A549 (cell line): Measurements from ENCODE around the gene GATA2. TPM values are rescaled to one million over a fixed set of nuclear protein-coding genes. Genes with fewer than 3 reads are reported as not detected.

ENCODE experiments used
- ATAC-seq, 2 experiments: fragments of 200-7000 bp in 1 of 2; fragments of >200 bp in 1 of 2; cut with Nextera tagmentation in 1 of 2; cut with Tn5 transposase in 1 of 2; 3 replicates each; pipeline versions ENCODE4 v1.8.0 to v1.9.1; 2018 to 2020; ENCODE audit warnings: mild to moderate bottlenecking in 1 of 2, moderate library complexity in 1 of 2
- CTCF ChIA-PET: fragments of 300-600 bp; sonication (Branson Sonifier 250); formaldehyde crosslinking; extraction: SDS; loops from one replicate; lab custom pipeline; 2021; ENCODE audit warnings: antibody characterized with exemption, inconsistent platforms; lab: Yijun Ruan, JAX
- POLR2A ChIA-PET: fragments of 350-600 bp; formaldehyde crosslinking; extraction: SDS; loops from one replicate; lab custom pipeline; 2021; ENCODE audit warnings: antibody characterized with exemption, inconsistent platforms; lab: Yijun Ruan, JAX
- DNase-seq, 2 experiments: peaks; one replicate each; pipeline versions ENCODE4 v3.0.0 to v3.0.0-alpha.2; 2011 to 2016; ENCODE audit warnings: low read depth in 1 of 2, low spot score in 1 of 2
- FAIRE-seq: peaks from 2 replicates; lab custom pipeline; 2011; peaks lifted over from hg19 to GRCh38; lab: Jason Lieb, UNC
- H3K27ac ChIP-seq, 2 experiments: fragments of >200 bp; sonication (Bioruptor Twin); formaldehyde crosslinking; 3 replicates each; pipeline ENCODE4 v1.5.1; 2016 to 2017
- H3K4me1 ChIP-seq: fragments of >200 bp; sonication (Bioruptor Twin); formaldehyde crosslinking; 3 replicates; pipeline ENCODE4 v1.6.1; 2016
- H3K4me2 ChIP-seq: fragments of >200 bp; sonication (Bioruptor Twin); formaldehyde crosslinking; 3 replicates; pipeline ENCODE4 v1.6.1; 2016
- H3K4me3 ChIP-seq: fragments of >200 bp; sonication (Bioruptor Twin); formaldehyde crosslinking; 3 replicates; pipeline ENCODE4 v1.5.1; 2016
- H3K9me3 ChIP-seq: fragments of >200 bp; sonication (Bioruptor Twin); formaldehyde crosslinking; 3 replicates; pipeline ENCODE4 v1.6.1; 2016
- ATOH8 ChIP-seq: fragments of 250-450 bp; sonication (Bioruptor Pico); IDR thresholded peaks from 2 replicates; pipeline ENCODE4 v1.5.0; 2020; ENCODE audit warnings: low read depth, mild to moderate bottlenecking, moderate library complexity
- BCL3 ChIP-seq: fragments of >200 bp; sonication (Bioruptor Twin); formaldehyde crosslinking; IDR thresholded peaks from 3 replicates; pipeline ENCODE4 v1.6.1; 2016
- CBX2 ChIP-seq: fragments of 200-600 bp; sonication (generic); IDR thresholded peaks from 2 replicates; pipeline ENCODE4 v1.6.1; 2016; ENCODE audit warnings: low read depth, mild to moderate bottlenecking, borderline replicate concordance
- CBX8 ChIP-seq: fragments of 200-600 bp; sonication (generic); IDR thresholded peaks from 2 replicates; pipeline ENCODE4 v1.6.1; 2016
- CEBPB ChIP-seq, 2 experiments: fragments of >200 bp in 1 of 2; sonication (Bioruptor Twin) in 1 of 2; formaldehyde crosslinking in 1 of 2; IDR thresholded peaks; 2 replicates each; pipeline ENCODE4 v1.6.1; 2012 to 2016
- CHD4 ChIP-seq: fragments of 200-600 bp; sonication (generic); IDR thresholded peaks from 2 replicates; pipeline ENCODE4 v1.6.1; 2016; ENCODE audit warnings: antibody characterized with exemption, mild to moderate bottlenecking, borderline replicate concordance
- CTCF ChIP-seq: fragments of >200 bp; sonication (Bioruptor Twin); formaldehyde crosslinking; IDR thresholded peaks from 3 replicates; pipeline ENCODE4 v1.5.1; 2016
- GATA3 ChIP-seq: IDR thresholded peaks from 2 replicates; pipeline ENCODE4 v1.6.1; 2012; ENCODE audit warnings: borderline replicate concordance
- HEYL ChIP-seq: fragments of 250-450 bp; sonication (Bioruptor Pico); IDR thresholded peaks from 2 replicates; pipeline ENCODE4 v1.8.0; 2021; ENCODE audit warnings: mild to moderate bottlenecking, moderate library complexity
- JUN ChIP-seq, 2 experiments: fragments of >200 bp; sonication (Bioruptor Twin); formaldehyde crosslinking; IDR thresholded peaks; 2 replicates in 1 of 2; 3 replicates in 1 of 2; pipeline ENCODE4 v1.6.1; 2016 to 2017
- MAFK ChIP-seq: fragments of 450-650 bp; IDR thresholded peaks from 2 replicates; pipeline ENCODE4 v1.6.1; 2014; ENCODE audit not compliant: partially characterized antibody
- MAX ChIP-seq: IDR thresholded peaks from 2 replicates; pipeline ENCODE4 v1.6.1; 2012
- MAZ ChIP-seq: fragments of 150-350 bp; IDR thresholded peaks from 2 replicates; pipeline ENCODE4 v1.6.1; 2014; ENCODE audit warnings: antibody characterized with exemption, low read depth, low read length, borderline replicate concordance
- NR3C1 ChIP-seq: fragments of >200 bp; sonication (Bioruptor Twin); formaldehyde crosslinking; IDR thresholded peaks from 3 replicates; pipeline ENCODE4 v1.6.1; 2017
- POLR2A ChIP-seq: IDR thresholded peaks from 2 replicates; pipeline ENCODE4 v1.6.1; 2012; ENCODE audit warnings: mild to moderate bottlenecking, low read length
- RAD21 ChIP-seq, 2 experiments: fragments of >200 bp in 1 of 2; sonication (Bioruptor Twin) in 1 of 2; formaldehyde crosslinking in 1 of 2; IDR thresholded peaks in 1 of 2; conservative IDR thresholded peaks in 1 of 2; 2 replicates in 1 of 2; 3 replicates in 1 of 2; pipeline ENCODE4 v1.6.1; 2012 to 2018; ENCODE audit warnings: inconsistent platforms in 1 of 2
- RCOR1 ChIP-seq: fragments of 150-350 bp; IDR thresholded peaks from 2 replicates; pipeline ENCODE4 v1.6.1; 2014; ENCODE audit warnings: antibody characterized with exemption, low read length, low read depth
- RNF2 ChIP-seq: fragments of 200-600 bp; sonication (generic); IDR thresholded peaks from 2 replicates; pipeline ENCODE4 v1.6.1; 2016; ENCODE audit warnings: low read depth, mild to moderate bottlenecking, antibody characterized with exemption, moderate library complexity, borderline replicate concordance
- SMC3 ChIP-seq: fragments of >200 bp; sonication (Bioruptor Twin); formaldehyde crosslinking; IDR thresholded peaks from 3 replicates; pipeline ENCODE4 v1.6.1; 2018; ENCODE audit warnings: inconsistent platforms
- USF2 ChIP-seq: fragments of 450-650 bp; IDR thresholded peaks from 2 replicates; pipeline ENCODE4 v1.6.1; 2014; ENCODE audit warnings: antibody characterized with exemption
- ZC3H11A ChIP-seq: fragments of 450-650 bp; IDR thresholded peaks from 2 replicates; pipeline ENCODE4 v1.6.1; 2014; ENCODE audit warnings: antibody characterized with exemption, mild to moderate bottlenecking
- ZFP36 ChIP-seq: fragments of 450-650 bp; IDR thresholded peaks from 2 replicates; pipeline ENCODE4 v1.6.1; 2014; ENCODE audit warnings: borderline replicate concordance; ENCODE audit not compliant: partially characterized antibody
- WGBS: methylation state at CpG from one replicate; pipeline ENCODE4 v1.1.6; 2017; ENCODE audit errors: missing lambda C conversion rate; 5-methylcytosine and 5-hydroxymethylcytosine counted together
- polyA plus RNA-seq, 4 experiments: library from polyadenylated mRNA; depleted of rRNA in 3 of 4; stranded (reverse); fragments of >200 nt; fragmentation: RNase III in 1 of 4; extraction: RNeasy Plus Mini Kit Qiagen cat#74134 plus additional on column Dnase treatment in 1 of 4; gene quantifications; 2 replicates in 3 of 4; 3 replicates in 1 of 4; pipeline ENCODE4 v1.2.3, GENCODE V29; 2011 to 2017

The GATA2 gene
- polyA plus RNA-seq, 2 of the 4 experiments (the other 2 are of a cell fraction) = 0.68 to 4.9 TPM

GRCh38 chr3:128495435-128495970, 2.5 kb upstream of the GATA2 start:
- Histone ChIP-seq H3K27ac (no peak overlapping the region), H3K4me2 (no peak overlapping the region)
- CTCF ChIA-PET = interaction anchor here (0.5 to 5.4 kb wide), 4 partner anchors 9 to 325 kb away, joined by 3 to 57 read pairs (median 3); no protein-coding TSS in a partner anchor
- FAIRE-seq = no peak
- TF ChIP-seq BCL3 (no peak), RNF2 (no peak), CTCF (no peak), CBX8 (no peak), JUN (IDR thresholded peaks at IDR 0.05) (no peak), POLR2A (no peak), CEBPB (IDR thresholded peaks at IDR 0.05) (no peak), MAZ (no peak), CBX2 (no peak)
- TF ChIP-seq, all 56 proteins: peak for 0
- no peaks in the 10 kb centered on the region for H3K9me3 ChIP-seq
- 80% methylated on average over 4 of the region's 9 CpGs for WGBS
- H3K4me3 ChIP-seq = no peak overlapping the region
- DNase-seq = no peak
- ATAC-seq = no peak
- H3K4me1 ChIP-seq = no peaks in the 10 kb centered on the region
- POLR2A ChIA-PET = no interaction called here

GRCh38 chr3:128494367-128494650, 1.3 kb upstream of the GATA2 start:
- WGBS = 92% methylated on average over 2 of the region's 2 CpGs
- H3K4me3 ChIP-seq = no peak overlapping the region
- POLR2A ChIA-PET = no interaction called here
- TF ChIP-seq MAX (no peak), CHD4 (no peak), HEYL (CRISPR knock-in tag) (no peak), ZFP36 (no peak), ZC3H11A (no peak), ATOH8 (no peak), USF2 (no peak), NR3C1 (no peak), GATA3 (no peak), MAFK (no peak), RAD21 (conservative IDR thresholded peaks at IDR 0.05 in 1 of 2, IDR thresholded peaks at IDR 0.05 in 1 of 2) (no peak), RCOR1 (no peak), SMC3 (no peak)
- H3K4me2 ChIP-seq = no peak overlapping the region
- FAIRE-seq (no peak), DNase-seq (no peak), ATAC-seq (no peak)
- CTCF ChIA-PET = no interaction called here
- H3K4me1 ChIP-seq = no peaks in the 10 kb centered on the region
- H3K9me3 ChIP-seq = no peaks in the 10 kb centered on the region
- no peak overlapping the region for H3K27ac ChIP-seq
